Activated CD8-positive, alpha-beta memory T cell treated with anti-CD3 and anti-CD28 coated beads, Interleukin-2, amount 50 U/mL, for 1 hour (primary cell): ENCODE measurements around the gene TMEM97.

ENCODE experiments used
- DNase-seq: peaks from one replicate; pipeline ENCODE4 v3.0.0-alpha.2; 2020; ENCODE audit errors: extremely low read depth

TMEM97 gene

DNA sequence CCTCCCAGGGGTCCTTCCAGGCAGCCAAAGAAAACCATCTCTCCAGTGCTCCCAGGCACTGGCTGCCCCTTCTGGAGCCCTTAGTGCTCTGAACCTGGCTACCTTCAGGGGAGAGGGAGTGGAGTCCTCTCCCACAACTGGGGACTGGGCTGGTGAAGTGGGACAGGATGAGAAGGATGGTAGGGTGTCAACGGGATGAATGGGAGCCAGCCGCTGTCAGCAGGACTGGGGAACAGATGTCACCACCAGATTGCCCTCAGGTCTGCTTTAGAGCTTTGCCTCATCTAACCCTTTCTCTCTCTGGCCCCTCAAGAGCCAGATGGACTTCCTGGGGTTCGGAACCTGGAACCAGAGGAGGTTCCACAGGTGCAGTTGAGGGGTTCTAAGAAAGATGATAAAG, 46.5 kb downstream of the TMEM97 start:
- DNase-seq = no peak

DNA sequence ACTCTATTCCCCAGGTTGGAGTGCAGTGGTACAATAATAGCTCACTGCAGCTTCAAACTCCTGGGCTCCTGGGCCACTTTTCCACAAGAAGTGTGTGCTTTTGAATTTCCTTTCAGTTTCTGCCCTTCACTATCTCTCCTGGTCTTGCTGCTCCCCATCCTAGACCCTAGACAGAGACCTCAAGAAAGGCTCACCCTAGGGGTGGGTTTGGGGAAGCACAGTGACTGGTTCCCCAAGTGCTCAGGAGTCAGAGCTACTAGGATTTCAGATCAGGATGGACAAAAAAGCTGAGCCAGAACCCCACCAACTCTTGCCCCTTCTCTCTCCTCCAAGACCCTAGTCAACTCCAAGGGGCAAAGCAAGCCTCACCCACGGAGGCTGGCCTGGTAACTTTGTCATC, 47.6 kb downstream of the TMEM97 start:
- no peak for DNase-seq

DNA sequence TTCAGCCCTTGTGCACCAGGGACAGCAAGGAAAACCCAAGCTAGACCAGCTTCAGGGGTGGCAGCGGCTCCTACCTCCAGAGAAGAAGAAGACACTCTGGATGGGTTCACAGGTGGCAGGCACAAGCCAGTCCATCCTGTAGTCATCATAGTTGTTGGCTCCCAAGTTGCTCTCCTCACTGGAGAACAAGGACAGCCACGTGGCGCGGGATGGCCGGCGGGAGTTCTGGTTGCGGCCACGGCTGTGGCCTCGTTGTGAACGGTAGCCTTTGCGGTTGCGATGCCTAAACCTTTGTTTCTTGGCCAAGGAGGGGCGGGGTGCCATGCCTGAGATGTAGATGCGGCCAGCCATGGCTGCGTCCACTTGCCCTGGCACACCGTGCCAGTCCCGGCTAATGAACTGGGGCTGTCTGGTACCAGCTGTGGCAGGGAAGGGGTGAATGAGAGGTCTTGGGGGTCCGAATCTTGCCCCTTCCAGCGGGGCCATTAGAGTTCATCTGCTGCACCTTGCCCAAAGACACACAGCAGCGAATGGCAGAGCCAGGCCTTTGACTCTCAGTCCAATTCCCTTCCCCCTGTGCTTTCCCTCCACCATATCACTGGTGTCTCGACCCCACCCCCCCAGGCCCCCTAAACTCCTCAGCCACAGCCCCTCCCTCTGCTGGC, 48.8 kb downstream of the TMEM97 start:
- DNase-seq = no peak

DNA sequence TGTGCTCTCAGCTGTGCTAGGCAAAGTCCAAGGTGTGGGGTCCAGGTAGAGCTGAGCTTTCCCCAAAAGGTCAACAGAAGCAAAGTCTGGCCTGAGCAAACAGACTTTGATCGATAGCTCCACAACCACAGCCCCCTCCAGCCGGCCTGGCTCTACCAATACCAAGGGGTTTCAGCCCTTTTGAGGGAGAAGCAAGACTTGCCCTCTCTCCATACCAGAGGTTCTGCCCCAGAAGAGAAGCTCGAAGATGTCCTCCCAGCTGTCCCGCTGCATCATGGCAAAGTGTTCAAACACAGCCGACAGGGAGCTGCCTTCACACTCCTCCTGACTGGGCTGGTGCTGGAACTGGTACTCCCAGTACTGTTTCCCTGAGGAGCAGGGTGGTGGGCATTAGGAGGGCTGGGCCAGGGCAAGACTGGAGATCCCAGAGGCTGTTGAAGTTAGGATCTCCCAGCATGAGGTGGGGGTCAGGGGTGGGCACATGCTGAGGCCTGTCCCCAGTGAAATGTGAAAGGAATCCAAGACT, 49.4 kb downstream of the TMEM97 start:
- no peak for DNase-seq

DNA sequence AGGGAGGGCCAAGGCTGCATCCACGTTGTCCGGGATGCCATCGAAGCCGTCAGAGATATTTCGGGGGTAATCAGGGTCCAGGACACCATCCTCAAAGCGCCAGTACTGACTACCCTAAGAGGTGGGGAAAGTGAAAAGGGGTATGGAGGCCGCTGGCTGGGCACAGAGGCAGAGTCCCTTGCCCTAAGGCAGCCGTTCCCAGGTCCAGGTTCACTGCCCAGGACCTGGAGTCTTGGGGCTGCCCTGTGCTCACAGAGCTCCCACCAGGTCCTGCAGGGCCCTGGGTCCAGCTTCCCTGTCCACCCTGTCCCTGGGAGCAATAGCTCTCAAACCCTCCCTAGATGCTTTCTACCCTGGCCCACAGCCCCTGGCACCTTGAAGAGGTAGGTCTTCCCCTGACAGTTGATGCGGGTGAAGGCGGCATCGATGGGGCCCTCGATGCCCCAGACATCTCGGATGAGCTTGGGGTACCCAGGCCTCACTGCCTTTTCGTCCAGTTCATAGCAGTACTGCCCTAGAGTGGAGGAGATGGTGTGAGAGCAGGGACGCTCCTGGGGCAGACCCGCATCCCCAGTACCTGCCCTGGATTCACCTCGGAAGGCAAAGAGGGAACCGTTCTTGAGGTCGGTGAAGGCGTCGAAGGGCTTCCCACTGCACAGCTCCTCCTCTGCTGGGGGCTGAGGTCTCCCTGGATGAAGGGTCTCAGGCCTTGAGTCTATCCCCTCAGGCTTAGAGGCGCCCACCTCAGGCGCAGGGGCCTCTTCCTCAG, 50.1 kb downstream of the TMEM97 start:
- no peak for DNase-seq

DNA sequence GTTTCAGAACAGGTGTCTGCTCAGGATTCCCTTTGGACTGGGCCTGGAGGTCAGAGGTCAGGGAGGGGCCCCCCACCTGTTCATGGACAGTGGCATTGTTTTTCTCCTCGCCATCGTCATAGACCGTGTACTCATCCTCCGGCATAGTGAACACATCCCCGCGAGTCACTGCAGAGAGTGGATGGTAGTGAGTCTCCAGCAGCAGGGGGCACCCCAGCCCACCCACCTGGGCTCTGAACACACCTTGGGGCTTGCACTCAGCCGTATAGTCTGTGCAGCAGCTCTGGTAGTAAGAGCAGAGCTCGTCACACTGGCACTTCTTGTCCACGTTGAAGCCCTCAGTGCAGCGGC, 50.7 kb downstream of the TMEM97 start:
- DNase-seq = no peak

DNA sequence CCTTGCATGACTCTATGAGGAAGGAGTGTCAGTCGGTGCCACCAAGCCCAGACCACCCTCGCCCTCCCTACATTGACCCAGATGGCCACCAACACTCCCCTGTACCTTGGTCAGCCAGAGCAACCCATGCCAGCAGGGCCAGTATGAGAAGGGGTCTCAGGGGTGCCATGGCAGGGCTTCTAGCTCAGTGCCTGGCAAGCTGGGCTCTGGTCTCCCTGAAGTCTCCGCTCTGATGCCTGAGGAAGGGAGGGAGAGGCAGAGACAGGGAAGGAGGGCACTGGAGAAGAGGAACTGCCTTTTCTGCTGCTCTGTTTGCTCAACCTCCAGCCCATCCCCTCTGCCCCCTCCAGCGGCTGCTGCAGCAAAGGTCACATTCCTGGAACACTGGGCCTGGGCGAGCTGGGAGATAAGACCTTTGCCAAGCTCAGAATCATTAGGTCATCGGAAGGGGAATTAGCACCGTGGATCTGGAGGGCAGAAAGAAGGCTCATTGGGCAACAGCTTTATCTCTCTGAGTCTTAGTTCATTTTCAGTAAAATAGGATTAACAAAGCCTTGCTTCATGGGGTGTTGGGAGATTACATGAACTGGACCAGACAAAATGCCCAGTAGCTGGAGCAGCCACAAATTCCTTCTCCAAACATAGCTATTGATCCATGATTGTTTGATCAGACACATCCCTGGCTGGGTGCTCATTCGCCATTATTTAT, 51.2 kb downstream of the TMEM97 start, which contains the start of gene VTN:
Gene VTN (minus strand): TSS at position 273 of the 709 bp plus-strand sequence. CDS start 104 bp downstream, at position 169.
- no peak for DNase-seq

DNA sequence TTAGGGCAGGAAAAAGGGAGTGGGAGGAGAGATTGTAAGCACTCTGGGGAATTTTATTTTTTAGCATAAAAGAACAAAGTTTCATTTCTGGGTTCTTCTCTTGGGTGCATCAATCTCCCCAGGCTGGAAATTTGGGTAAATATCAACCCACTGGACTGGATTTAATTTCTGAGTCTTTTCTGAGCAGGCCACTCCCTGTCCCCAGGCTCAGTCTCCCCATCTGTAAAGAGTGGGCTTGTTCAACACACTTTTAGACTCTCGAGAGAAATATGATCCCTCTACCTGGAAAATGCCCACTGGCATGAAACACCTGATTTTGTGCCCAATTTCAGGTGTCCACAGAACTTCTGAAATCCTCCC, 51.7 kb downstream of the TMEM97 start:
- DNase-seq = no peak

DNA sequence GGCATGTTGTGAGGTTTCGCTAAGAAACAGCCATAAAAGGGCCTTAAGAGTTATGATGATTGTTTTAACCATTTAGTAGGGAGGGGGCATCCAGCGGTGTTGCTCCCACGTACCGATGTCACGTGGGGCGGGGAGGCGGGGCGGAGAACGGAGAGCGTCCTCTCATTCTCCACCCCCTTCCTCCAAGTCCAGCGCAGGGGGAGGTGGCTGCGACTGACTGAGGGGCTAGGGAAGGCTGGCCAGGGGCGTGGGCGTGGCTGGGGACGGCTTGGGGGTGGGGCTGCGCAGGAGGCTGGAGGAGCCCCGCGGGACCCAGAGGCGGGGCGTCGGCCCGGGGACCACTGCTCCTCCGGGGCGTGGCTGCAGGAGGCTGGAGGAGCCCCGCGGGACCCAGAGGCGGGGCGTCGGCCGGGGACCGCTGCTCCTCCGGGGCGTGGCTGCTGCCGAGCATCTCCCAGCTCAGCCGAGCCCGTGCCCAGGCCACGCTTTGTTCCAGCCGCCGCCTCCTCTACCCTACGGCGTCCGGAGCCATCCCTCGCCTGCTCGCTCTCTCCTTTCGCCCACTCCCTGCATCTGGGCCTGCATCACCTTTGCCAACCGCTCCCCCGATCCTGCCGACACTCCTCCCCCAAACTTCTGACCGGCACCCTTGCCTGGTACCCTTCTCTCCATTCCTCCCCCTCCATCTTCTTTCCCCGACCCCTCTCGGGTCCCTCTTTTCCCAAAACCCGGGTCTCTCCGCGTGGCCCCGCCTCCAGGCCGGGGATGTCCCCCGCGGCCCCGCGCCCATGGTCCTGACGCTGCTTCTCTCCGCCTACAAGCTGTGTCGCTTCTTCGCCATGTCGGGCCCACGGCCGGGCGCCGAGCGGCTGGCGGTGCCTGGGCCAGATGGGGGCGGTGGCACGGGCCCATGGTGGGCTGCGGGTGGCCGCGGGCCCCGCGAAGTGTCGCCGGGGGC, 52.5 kb downstream of the TMEM97 start, which contains the start of gene SARM1:
Gene SARM1 (plus strand): TSS at position 450 of the 958 bp plus-strand sequence. CDS start 339 bp downstream, at position 789.
- peak; percentile 41 for DNase-seq

DNA sequence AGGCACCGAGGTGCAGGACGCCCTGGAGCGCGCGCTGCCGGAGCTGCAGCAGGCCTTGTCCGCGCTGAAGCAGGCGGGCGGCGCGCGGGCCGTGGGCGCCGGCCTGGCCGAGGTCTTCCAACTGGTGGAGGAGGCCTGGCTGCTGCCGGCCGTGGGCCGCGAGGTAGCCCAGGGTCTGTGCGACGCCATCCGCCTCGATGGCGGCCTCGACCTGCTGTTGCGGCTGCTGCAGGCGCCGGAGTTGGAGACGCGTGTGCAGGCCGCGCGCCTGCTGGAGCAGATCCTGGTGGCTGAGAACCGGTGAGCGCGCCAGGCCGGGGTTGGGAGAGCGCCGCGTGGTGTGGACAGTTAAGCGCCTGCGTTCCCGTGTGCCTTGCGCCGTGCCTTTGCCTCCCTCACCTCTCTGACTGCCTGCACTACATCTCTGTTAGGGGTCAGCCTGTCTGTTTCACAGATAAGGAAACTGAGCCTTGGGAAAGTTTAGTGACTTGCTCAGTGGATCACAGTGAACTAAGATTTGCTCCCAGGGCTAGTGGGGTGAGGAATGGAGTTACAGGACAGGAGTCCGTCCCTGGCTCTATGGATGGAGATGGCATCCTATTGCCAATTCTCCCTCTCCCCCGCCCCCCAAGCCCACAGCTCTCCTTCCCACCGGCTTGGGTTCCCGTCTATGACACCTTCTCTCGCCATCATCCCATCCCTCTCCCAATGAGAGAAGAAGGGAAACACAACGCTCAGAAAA, 53.4 kb downstream of the TMEM97 start:
- no peak for DNase-seq

DNA sequence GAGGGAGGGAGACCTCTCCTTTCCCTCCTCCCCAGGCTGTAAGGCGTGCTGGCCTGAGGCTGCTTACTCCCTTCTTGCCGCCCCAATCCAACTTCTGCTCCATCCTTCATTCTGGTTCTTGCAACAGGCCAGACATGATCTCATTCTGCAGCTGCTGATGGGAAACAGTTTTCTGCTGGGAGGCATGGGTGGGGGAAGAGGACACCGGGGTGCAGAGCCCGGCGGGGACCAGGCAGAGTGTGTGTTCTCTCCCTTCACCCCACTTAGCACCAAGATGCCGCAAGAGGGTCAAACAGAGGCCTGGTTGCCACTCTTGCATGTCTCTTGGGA, 53.9 kb downstream of the TMEM97 start:
- no peak for DNase-seq
